Right ventricle myocardium inferior (tissue), 1 donor: ENCODE data around the gene ARMCX2. TPM values are rescaled to one million over a fixed set of nuclear protein-coding genes. Genes with fewer than 3 reads are reported as not detected.

ENCODE experiments used
- ATAC-seq: fragments of 200-7000 bp; cut with Tn5 transposase; one replicate; pipeline ENCODE4 v1.9.1; 2020; ENCODE audit warnings: mild to moderate bottlenecking, moderate library complexity
- DNase-seq: peaks from one replicate; pipeline ENCODE4 v3.0.0; 2021; ENCODE audit errors: missing footprints
- intact Hi-C: fragments of 100-400 bp; cut with DNase I; formaldehyde crosslinking; loops from one replicate; pipeline ENCODE4 v1.11.0; 2022
- total RNA-seq: library from RNA; stranded (reverse); fragmentation: NEBNext Ultra II Directional; extraction: Animal tissue kit (Norgen Biotek cat#: 25700); gene quantifications from one replicate; pipeline ENCODE4 v1.2.1, GENCODE V29; 2021
- donor health status: DM: no; HTN: yes; CAD: no; lungs with severe emphysema.

Gene ARMCX2
- total RNA-seq, 1 donor from 2014 or later = 30.2 TPM

DNA sequence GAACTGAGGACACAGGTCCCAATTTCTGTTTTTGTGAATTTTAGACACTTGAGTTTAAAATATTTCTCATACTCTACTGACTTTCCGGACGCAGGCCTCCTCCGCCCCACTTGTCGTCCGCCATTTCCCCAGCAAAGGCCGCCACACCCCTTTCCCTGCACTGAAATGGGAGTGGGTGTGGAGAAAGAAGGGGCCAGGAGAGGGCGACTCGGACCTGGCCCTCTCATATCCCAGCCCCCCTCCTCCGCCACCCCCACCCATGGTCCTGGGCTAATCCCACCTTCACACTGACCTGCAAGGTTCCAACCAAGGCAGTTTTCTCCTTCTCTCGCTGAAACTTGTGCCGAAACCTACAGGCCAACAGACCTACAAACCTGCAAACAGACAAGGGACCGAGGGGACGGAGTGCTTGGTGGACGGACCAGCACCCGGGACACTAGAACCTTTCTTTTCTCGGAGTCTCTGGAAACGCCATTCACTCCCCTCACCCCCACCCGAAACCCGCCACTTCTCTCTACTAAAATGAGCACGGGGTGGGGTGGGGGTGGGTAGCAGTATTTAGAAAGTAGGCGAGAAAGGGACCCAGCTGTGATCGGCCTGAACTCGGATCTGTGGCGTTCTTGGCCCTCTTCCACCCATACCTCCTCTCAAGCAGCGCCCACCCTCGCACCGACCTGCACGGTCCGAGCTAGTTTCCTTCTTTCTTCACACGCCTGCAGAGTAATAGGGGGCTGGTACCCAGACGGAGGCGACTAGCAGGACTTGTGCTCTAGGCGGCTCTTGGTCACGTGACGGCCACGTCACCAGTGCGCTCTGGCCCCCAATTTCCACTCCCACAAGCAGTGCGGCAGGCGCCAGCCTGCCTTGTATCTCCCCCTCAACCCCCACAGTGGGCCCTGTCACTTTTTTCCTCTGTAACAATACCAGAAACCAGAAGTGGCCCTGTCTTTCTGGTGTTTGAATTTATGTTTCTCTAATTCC, 42.1 kb downstream of the ARMCX2 start, which contains the start of gene ARMCX6:
ARMCX6 (minus strand) TSS at position 790 of the 981 bp plus-strand sequence. CDS start 1,380 bp downstream, outside the sequence.
- peak; percentile 96 for ATAC-seq
- intact Hi-C loops = no loop called here
- DNase-seq = peak; percentile 91

DNA sequence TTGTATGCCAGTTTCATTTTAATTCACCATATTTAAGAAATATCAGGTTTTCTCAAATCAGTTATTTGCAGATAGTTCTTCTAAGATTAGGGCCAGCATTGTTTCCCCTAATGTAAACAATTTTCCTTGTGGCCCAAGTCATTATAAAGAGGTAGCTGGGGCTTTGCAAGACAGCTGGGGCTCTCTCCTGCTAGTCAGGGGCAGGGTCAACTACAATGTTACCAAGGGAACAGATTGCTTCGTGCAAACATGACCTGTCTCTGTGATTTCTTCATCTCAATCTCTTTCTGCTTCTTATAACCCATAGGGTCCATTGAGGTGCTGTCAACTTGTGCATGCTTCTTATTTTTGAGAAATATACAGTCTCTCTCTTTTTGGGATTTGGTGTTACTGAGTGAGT, 53.9 kb downstream of the ARMCX2 start:
- no peak for ATAC-seq
- no peak for DNase-seq
- intact Hi-C loops = no loop called here

Other genes with a start within 250 kb of the ARMCX2 start
- 5.3 TPM for gene ARMCX4, start 174.4 kb downstream of the ARMCX2 start, total RNA-seq
- 29.6 TPM for gene ARMCX1, start 109.3 kb downstream of the ARMCX2 start, total RNA-seq
- 23.3 TPM for gene ARMCX6, start 41.9 kb downstream of the ARMCX2 start, total RNA-seq
- gene ARMCX3, start 36.7 kb downstream of the ARMCX2 start, total RNA-seq = 52.8 TPM